Cardiac muscle cell (in vitro differentiated cells and primary cell): Measurements from ENCODE around the gene CUX1. TPM values are rescaled to one million over a fixed set of nuclear protein-coding genes. Genes with fewer than 3 reads are reported as not detected.

Experiments used
- DNase-seq, 2 donors: peaks; one replicate each; pipeline versions ENCODE4 v3.0.0 to v3.0.0-alpha.2; 2010 to 2017; ENCODE audit warnings: low read depth in 1 of 2, low spot score in 1 of 2
- H3K27ac ChIP-seq: fragments of 200-600 bp; sonication (generic); 2 replicates; pipeline ENCODE4 v1.5.1; 2016
- H3K27me3 ChIP-seq: fragments of 200-600 bp; sonication (generic); 2 replicates; pipeline ENCODE4 v1.6.0; 2016; ENCODE audit warnings: control low read depth
- H3K36me3 ChIP-seq: fragments of 200-600 bp; sonication (generic); 2 replicates; pipeline ENCODE4 v1.5.1; 2016; ENCODE audit warnings: control low read depth
- H3K4me1 ChIP-seq: fragments of 200-600 bp; sonication (generic); 2 replicates; pipeline ENCODE4 v1.8.1; 2017; ENCODE audit warnings: low read depth, mild to moderate bottlenecking, mixed run types
- H3K4me3 ChIP-seq: fragments of 200-600 bp; sonication (generic); 2 replicates; pipeline ENCODE4 v1.5.1; 2016; ENCODE audit warnings: mild to moderate bottlenecking
- H3K9me3 ChIP-seq: fragments of 200-600 bp; sonication (generic); 2 replicates; pipeline ENCODE4 v1.5.1; 2017; ENCODE audit warnings: low read depth, mild to moderate bottlenecking, control low read depth
- CTCF ChIP-seq: IDR thresholded peaks from 2 replicates; pipeline ENCODE4 v1.5.1; 2012; ENCODE audit warnings: low read depth, mild to moderate bottlenecking, low read length
- polyA plus RNA-seq: library from polyadenylated mRNA; unstranded; fragments of >200 nt; fragmentation: Nextera tagmentation; extraction: Ambion mirVana; gene quantifications from 2 replicates; pipeline ENCODE4 v1.2.1, GENCODE V29; 2016
- total RNA-seq: library from RNA; depleted of rRNA; stranded (reverse); fragments of >200 nt; gene quantifications from 2 replicates; pipeline ENCODE4 v1.2.3, GENCODE V29; 2016

The CUX1 gene
- total and polyA plus RNA-seq, 2 experiments from 2014 or later, result 67.7 to 85.3 TPM

- no peak for DNase-seq
- Histone ChIP-seq H3K27ac (no peak overlapping the region), H3K9me3 (no peaks in the 10 kb centered on the region), H3K36me3 (no peaks in the 10 kb centered on the region), H3K4me3 (no peak overlapping the region), H3K4me1 (no peaks in the 10 kb centered on the region), H3K27me3 (no peaks in the 10 kb centered on the region)
- no peak for TF ChIP-seq CTCF
These were observed 438.1 kb downstream of the CUX1 start for GRCh38 chr7:102255501-102255900.

- Histone ChIP-seq H3K27me3 (no peaks in the 10 kb centered on the region), H3K4me3 (no peak overlapping the region), H3K27ac (no peak overlapping the region), H3K9me3 (no peaks in the 10 kb centered on the region), H3K36me3 (no peaks in the 10 kb centered on the region), H3K4me1 (no peaks in the 10 kb centered on the region)
- no peak for TF ChIP-seq CTCF
- DNase-seq, result no peak
These were observed 438.5 kb downstream of the CUX1 start for GRCh38 chr7:102255916-102256315.

GRCh38 chr7:102258073-102258748 is 440.8 kb downstream of the CUX1 start:
- Histone ChIP-seq H3K36me3 (no peaks in the 10 kb centered on the region), H3K9me3 (no peaks in the 10 kb centered on the region), H3K4me3 (no peak overlapping the region), H3K27ac (no peak overlapping the region), H3K27me3 (no peaks in the 10 kb centered on the region), H3K4me1 (no peaks in the 10 kb centered on the region)
- no peak for TF ChIP-seq CTCF
- no peak for DNase-seq

- H3K27ac ChIP-seq, result no peak overlapping the region
- no peak for TF ChIP-seq CTCF
- no peaks in the 10 kb centered on the region for H3K27me3 ChIP-seq
- H3K4me3 ChIP-seq, result no peak overlapping the region
- no peaks in the 10 kb centered on the region for H3K4me1 ChIP-seq
- DNase-seq, result peak in 1 of 2 donors; percentile 7
- no peaks in the 10 kb centered on the region for H3K36me3 ChIP-seq
- no peaks in the 10 kb centered on the region for H3K9me3 ChIP-seq
These were observed 441.3 kb downstream of the CUX1 start for GRCh38 chr7:102258749-102259107.

GRCh38 chr7:102260856-102261255 is 443.4 kb downstream of the CUX1 start:
- no peaks in the 10 kb centered on the region for H3K36me3 ChIP-seq
- no peak overlapping the region for H3K27ac ChIP-seq
- TF ChIP-seq CTCF, result no peak
- no peak overlapping the region for H3K4me3 ChIP-seq
- H3K4me1 ChIP-seq, result no peaks in the 10 kb centered on the region
- H3K27me3 ChIP-seq, result no peaks in the 10 kb centered on the region
- peak; percentile 74 to 75 for DNase-seq
- no peaks in the 10 kb centered on the region for H3K9me3 ChIP-seq
